GM12891 (cell line): ENCODE data around the gene ARSD.

Source experiments
- POLR2A ChIP-seq: IDR thresholded peaks from 2 replicates; pipeline ENCODE4 v1.6.1; 2011; ENCODE audit warnings: low read depth, low read length, control low read depth
- POLR2AphosphoS5 ChIP-seq: IDR thresholded peaks from 2 replicates; pipeline ENCODE4 v1.6.1; 2011; ENCODE audit warnings: low read depth, low read length, control low read depth
- POU2F2 ChIP-seq: IDR thresholded peaks from 2 replicates; pipeline ENCODE4 v1.6.1; 2011; ENCODE audit warnings: low read depth, mild to moderate bottlenecking, control low read depth, low read length, moderate library complexity
- SPI1 ChIP-seq: IDR thresholded peaks from 2 replicates; pipeline ENCODE4 v1.6.1; 2011; ENCODE audit warnings: low read depth, low read length, control low read depth
- TAF1 ChIP-seq: IDR thresholded peaks from 2 replicates; pipeline ENCODE4 v1.6.1; 2011; ENCODE audit warnings: low read depth, low read length, control low read depth

GRCh38 chrX:2857566-2857965 lies 71.6 kb downstream of the ARSD start:
- TF ChIP-seq TAF1 = no peak
- no peak for TF ChIP-seq POLR2A
- TF ChIP-seq POLR2AphosphoS5 = no peak
- no peak for TF ChIP-seq SPI1
- no peak for TF ChIP-seq POU2F2
